ENCODE results near the gene GNG7.

- TF ChIP-seq POLR2AphosphoS5 (IDR thresholded peaks at IDR 0.05; ENCODE audit: borderline replicate concordance, low read depth, low read length) (no peak), EZH2 (IDR thresholded peaks at IDR 0.05) (no peak), FOXP2 (optimal IDR thresholded peaks at IDR 0.05; ENCODE audit: control extremely low read depth, extremely low read length, insufficient read depth) (no peak)
These were observed 178.7 kb downstream of the GNG7 start for GRCh38 chr19:2523630-2524311.
